NCI-H226 (cell line): ENCODE results near the gene CHKB.

ENCODE experiments used
- DNase-seq: peaks from one replicate; pipeline ENCODE4 v3.0.0-alpha.2; 2015

Gene CHKB

DNA sequence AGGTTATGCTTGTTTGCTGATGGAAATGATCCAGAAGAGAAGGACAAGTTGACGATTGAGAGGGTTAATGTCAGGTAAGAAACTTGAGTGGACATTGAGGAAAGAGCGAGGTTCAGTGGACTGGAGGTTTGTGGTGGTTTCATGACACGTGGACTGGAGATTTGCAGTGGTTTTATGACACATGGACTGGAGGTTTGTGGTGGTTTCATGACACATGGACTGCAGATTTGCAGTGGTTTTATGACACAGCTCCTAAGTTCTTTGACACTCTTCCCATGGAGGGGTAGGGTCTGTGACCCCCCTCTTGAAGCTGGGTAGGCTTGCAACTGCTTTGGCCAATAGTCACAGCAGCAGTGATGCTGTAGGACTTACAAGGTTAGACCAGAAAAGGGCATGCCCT lies 12.5 kb upstream of the CHKB start:
- DNase-seq, result no peak

DNA sequence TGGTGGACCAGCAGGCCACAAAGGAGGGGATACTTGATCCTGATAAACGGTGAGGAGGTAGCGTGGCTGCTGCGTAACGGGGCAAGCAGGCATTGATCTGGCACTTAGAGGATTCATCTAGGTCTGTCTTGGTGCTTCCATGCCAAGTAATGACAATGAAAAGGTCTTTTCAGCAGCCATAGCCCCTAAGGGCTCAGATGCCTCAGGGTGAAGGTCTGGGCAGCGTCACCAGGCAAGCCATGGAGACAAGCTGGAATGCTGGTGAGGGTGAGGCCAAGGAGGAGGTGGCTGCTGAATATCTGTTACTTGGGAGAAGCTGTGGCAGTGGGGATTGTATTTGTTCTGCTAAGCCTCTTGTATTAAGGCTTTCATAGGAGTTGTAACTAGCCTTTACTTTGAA lies 4.8 kb upstream of the CHKB start:
- no peak for DNase-seq

DNA sequence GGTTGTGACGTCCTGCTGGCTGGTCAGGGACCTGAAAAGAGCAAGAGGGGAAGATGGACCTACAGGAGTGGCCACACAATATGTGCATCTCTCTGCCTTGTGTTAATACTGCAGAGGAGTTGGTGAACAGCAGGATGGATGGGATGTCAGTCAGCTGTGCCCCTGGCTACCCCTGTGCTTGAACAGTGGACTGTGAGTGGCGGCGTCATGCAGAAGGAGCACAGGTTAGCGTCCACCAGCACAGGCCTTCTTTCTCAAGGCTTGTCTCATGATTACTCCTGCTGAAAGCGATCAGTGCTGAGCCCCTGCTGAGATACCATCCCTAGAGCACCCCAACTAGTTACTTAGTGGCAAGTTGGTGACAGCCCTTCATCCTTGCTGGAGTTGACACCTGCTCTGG lies 3.8 kb upstream of the CHKB start:
- no peak for DNase-seq

DNA sequence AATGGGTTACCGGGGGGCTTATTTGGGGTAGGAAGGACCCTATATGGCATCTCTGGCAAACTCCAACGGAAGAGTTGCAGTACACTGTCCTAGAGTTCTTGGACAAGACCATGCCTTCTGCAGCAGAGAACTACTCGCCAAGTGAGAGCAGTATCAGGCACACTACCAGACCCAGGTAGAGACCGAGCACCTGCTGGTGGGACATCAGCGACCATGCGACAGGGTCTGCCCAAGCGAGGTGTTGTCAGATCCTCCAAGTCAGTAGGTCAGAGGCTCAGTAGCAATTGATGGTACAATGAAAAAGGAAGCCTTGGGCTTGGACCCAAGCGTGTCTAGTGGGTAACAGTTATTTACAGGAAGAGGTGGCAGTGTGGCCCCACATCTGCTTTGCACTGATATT lies 3.1 kb upstream of the CHKB start:
- no peak for DNase-seq

DNA sequence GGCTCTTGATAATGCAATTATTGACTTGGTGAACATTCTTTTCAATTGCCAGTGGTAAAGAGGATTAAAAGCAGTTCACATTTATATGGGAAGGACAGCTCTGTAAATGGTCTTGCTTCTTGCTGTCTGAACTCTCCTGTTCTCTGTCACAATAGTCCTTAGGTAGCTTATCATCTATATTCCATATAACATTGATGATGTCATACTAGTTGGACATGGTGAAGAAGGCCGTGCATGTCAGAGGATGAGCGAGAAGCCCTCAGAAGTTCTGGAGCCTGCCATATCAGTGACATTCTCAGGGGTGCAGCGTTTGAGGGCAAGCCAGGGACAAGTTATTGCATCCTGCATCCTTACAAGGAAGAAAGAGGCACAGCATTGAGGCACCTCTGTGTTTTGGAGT lies 2.6 kb upstream of the CHKB start:
- no peak for DNase-seq

DNA sequence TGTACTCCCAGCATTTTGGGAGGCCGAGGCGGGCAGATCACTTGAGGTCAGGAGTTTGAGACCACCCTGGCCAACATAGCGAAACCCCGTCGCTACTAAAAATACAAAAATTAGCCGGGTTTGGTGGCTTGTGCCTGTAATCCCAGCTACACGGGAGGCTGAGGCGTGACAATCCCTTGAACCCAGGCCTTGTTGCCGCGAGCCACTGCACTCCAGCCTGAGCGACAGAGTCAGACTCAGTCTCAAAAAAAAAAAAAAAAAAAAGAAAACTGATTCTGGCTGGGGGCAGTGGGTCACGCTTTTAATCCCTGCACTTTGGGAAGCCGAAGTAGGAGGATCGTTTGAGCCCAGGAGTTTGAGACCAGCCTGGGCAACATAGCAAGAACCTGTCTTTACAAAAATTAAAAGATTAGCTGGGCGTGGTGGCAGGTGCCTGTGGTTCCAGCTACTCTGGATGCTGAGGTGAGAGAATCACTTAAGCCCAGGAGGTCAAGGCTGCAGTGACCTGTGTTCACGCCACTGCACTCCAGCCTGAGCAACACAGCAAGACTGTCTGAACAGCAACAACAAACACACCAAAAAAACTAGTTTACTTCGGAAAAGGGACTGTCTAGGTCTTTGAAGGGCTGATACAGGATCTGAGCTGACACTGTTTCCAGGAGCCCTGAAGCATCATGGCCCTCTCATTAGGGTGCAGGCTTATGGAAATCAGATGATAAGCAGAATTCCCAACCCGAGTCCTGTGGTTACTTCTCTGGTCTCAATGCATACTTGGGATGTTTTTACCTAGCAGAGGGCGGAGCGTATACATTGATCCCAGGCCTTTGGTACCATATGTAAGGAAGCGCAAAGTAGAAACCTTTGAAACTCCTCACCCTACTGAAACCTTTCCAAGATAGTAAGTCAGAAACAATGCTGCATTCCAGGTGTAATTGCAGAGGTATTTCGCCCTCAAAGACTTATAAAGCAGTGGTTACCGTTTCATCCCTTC lies 1.8 kb upstream of the CHKB start:
- DNase-seq, result no peak

DNA sequence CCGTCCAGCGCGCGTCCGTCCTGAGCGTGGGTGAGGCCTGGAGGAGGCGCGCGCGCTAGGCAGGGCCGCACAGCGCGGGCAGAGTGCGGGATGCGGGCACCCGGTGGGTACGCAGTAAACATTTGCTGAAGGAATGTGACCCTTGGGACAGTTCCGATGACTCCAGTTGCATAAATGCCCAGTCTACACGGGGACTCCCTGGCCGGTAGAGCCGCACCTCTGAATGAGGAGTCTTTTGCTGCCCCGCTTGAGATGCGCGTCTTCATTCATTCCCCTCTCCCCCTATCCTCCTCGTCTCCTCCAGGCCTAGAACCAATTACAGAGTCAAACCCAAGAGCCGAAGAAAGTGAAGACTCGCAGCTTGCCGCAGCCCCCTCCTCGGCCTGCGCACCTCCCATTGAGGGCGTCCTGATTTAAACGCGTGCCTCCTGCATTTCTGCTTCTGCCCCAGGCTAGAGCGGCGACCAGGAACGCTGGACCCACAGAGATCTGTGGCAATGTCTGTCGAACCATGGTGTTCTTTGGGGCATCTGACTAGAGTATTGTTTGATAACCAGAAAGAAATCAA lies 729 bp upstream of the CHKB start:
- DNase-seq, result no peak

DNA sequence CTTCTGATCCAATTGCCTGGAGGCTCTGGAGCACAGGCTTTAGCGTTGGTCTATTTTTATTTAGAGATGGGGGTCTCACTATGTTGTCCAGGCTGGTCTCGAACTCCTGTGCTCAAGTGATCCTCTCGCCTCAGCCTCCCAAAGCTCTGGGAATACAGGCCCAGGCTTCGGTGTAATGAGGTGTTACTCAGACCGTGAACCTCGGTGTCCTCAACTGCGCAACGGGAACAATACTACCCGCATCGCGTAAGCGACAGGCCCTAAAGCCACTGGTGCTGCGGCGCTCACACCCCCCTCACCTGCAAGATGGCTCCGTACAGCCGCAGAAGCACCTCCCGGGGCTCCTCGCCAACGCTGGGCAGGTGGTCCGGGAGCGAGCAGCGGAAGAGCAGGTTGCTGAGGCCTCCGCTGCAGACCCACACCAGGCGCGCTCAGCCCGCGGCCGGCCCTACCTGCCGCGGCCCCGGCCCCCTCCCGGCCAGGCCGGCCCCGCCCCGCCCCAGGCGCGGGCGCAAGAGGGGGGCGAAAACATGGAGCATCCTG lies 628 bp downstream of the CHKB start:
- DNase-seq, result no peak

DNA sequence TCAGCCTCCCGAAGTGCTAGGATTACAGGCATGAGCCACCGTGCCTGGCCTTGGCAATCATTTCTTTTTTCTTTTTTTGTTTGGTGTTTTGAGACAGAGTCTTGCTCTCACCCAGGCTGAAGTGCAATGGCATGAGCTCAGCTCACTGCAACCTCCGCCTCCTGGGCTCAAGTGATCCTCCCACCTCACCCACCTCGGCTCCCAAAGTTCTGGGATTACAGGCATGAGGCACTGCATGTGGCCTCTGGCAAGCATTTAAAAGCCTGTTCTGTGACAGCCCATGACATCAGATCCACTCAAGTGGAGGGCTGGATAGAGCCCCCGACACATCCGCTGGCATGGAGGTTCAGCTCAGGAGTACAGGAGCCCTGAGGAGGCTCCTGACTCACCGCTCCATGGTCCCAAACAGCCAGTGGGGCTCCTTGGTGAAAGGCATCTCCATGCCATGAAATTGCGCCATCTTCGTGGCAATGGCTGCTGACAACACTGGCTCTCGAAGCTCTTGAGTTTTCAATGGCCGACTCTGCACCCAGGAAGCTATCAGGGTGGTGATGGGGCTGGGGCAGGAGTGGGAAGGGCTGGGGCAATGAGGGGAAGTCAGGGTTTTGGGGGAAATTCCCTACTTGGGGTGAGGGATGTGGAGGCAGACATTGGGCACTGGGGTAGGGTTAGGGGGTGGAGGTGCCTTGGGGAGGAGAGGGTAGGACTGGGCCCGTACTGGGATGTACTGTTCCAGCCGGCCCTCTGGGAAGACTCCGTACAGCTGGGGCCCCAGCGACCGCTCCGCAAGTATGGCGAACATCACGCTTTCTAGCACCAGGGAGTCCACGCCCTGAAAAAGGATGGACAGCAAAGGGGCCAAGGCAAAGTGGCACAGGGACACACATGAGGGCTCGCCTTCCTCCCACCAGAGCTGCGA lies 1.4 kb downstream of the CHKB start:
- DNase-seq, result no peak

DNA sequence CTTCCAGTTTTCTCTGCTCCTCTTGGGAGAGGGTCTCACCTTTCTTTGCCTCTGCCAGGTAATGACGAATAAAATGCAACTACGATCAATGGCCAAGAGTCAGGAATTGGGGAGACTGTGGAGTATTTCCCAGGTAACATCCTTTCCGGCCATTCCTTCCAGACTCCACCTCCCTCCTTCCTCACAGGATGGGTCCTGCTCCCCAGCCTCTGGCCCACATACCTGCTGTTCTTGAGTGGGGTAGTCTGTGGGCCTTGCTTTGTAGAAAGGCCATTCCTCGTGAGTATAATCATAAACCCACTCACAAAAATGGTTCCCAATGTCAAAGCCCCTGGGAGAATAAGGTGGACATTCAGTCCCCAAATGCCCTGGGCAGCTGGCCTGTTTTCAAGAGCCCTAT lies 2.9 kb downstream of the CHKB start:
- DNase-seq, result no peak

DNA sequence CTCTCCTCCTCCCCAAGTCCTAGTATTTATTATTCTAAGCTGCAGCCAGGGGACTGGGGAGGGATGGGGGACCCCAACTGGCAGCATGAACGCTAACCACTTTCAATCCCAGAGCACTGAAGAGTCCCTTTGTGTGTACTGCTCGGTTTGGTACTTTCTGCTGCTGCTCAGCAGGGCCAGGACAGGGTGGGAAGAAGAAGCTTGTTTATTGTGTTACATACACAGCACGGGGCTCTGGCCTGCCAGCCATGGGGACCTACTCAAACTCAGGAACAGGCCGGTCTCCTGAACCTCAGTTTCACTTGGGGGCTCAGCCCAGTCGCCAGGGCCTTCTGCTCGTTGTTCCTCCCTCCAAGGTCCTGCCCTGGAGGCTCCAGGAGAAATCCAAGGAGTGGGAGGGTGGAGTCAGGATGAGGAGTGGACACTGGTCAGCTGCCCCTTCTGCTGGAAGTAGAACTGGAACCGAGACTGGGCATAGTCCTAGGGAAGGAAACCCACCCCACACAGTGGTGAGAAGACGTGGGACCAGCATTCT lies 3.8 kb downstream of the CHKB start:
- DNase-seq, result no peak

DNA sequence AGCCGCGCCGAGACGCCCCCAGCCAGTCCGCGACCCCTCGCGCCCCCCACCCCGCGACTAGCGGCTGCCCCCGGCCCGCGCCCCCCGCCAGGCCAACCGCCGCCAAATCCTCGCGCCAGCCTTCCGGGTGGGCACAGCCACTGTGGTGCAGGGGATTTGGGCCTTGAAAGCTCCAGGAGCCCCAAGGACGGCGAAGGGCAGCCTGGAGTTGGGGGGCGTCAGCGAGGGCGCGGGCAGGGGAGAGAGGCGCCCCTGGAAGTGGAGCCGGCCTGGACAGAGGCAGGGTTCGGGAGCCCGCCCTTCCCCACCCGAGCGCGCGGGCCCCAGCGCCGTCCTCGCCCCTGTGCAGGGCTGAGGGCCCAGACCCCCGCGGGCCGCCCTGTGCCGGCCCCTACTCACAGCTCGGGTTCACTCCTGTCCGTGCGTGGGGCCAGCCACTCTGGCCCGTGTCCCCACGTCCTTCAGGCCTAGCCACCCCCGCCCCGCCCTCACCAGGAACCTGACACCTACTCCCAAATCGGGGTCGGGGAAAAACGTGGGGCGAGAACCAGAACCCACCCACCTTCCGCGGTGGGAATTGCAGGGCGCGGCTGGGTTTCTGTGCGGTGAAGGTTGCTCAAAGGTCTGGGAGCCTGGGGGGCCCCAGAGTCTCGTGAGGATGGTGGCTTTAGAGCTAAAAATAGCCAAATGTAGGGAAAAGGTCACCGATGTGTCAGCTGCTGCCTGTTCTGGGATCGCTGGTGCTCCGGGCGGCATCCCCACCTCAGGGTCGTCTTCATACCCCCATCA lies 4.5 kb downstream of the CHKB start, which contains the start of gene CPT1B:
TSS of gene CPT1B (minus strand) at position 441 of the 789 bp plus-strand sequence. CDS start 512 bp downstream, outside the sequence.
- no peak for DNase-seq

DNA sequence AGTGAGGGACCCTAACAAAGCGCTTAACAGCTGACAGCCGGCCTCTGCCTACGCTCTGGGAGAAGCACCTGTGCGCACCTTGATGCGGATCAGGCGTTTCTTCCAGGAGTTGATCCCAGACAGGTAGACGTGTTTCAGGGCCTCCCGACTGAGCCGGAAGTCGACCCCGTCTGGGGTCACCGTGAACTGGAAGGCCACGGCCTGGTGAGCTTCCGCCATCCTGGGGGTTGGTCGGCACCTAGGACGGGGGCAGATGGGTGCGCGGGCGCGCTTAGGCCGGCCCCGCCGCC lies 5.0 kb downstream of the CHKB start:
- DNase-seq, result no peak

DNA sequence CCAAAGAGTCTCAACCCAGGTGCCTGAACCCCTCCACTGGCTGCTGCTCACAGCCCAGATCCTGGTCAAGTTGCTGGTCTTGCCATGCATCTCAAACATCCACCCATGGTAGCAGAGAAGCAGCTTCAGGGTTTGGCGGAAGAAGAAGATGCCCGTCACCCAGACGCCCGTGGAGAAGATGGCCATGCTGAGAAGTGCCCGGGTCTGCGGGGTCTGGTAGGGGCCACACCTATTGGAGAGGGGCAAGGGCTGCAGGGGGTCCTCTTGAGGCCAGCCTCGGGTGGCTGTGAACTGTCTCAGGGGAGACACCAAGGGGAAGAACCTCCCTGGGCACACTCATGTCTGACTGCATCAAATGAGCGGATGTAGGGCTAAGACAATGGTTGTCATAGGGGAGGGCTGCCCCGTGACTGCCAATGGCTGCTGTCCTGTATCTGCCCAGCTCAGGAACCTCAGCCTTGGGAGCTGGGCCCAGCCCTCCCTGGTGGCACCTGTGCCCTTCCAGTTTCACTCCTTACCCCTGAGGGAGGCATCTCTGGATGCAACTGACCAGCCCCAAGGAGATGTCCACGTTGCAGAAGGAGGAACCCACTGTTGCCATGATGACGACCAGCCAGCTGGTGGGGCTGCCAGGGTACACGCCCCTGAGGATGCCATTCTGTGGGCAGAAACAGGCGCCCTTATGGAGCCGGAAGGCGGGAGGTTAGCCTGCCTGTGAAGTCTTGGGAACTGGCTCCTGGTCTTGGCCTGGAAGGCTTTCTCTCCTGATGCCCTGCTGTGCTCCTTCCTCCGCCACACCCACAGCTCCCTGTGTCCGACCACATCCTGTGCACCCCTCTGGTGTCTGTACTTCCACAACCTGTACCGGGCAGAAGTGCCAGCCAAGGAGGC lies 5.6 kb downstream of the CHKB start:
- no peak for DNase-seq

DNA sequence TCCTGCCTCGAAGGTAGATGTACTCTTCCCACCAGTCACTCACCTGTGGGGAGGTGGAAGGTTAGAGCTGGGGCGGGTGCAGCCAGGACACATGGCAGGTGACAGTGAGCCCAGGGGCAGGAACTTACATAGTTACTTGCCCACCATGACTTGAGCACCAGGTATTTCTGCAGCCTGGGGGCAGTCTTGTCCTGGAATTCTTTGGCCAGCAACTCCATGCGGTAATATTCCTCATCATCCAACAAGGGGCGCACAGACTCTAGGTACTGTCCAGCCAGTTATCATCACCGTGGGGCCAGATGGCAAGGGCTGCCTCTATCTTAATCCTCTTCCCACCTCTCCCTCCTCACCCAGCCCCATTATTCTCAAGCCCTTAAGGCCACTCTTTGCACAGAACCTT lies 6.6 kb downstream of the CHKB start:
- DNase-seq, result no peak

DNA sequence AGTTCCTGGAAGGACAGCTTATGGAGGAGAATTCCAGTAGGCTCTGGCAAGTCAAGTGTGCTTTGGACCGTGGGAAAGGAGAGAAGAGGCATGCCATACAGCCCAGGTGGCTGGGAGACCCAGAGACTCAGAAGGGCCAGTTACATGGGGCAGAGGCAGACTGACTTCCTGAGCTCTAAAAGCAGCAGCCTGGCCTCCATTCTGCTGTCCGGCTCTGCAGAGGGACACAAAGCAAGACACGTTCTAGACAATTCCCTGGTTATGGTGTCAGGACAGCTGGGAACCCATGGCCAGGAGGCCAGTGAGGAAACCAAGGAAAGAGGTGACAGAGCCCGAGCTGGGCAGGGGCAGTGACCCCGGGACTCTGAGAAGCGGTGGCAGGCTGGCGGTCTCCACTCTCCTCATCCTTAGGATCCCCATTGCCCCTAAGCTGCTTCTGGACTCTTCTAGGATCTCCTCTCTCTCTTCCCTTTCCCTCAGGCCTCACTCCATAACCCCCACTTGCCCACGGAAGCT lies 7.2 kb downstream of the CHKB start:
- DNase-seq, result no peak

DNA sequence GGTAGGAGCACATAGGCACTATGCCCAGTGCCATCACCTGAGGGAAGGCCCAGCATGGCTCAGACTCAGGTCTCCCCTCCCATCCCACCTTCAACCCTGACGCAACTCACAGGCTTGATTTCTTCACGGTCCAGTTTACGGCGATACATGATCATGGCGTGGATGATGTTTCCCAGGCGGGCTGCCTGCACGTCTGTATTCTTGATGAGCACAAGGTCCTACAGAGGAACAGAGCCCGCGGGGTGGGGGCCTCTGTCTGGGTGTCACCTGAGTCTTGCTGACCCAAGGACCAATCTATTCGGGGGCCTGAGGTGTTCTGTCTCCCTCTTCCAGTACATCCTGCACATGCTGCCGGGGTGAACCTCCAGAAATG lies 8.3 kb downstream of the CHKB start:
- no peak for DNase-seq

DNA sequence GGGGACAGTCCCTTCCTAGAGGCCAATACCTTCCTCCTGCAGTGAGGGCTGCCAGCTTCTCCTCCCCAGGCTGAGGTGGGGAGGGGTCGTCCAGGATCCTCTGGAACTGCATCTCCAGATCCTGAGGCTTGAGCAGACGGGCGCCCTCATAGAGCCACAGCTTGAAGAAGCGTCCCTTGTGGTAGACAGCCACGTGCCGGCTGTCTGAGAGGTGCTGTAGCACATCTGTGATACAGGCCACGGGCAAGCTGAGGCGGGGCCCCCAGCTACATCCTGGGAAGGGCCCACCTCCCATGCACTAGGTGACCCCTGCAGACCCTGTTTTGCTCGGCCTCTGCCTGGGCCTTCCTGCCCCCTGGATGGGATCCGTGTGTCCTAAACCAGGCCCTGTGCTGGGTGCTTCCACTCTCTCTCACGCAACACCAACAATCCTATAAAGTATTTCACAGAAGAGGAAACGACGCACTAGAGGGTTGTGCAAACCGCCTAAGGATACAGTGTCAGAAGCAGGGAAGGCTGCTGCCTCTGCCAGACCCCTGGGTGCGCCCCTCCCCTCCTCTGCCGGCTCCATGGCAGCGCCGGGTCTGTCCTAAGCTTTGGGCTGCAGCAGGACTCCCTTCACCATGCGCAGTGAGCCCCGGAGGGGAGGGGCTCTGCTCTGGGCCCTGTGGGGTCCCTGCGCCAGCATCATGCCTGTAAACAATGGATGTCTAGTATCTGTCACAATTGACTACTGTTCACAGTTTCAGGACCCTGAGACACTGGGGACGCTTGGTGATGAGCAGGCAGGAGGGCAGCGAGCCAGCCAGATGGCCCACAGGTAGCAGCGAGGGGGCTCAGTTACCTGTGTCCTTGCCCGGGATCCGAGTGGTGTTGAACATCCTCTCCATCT lies 8.9 kb downstream of the CHKB start:
- no peak for DNase-seq

DNA sequence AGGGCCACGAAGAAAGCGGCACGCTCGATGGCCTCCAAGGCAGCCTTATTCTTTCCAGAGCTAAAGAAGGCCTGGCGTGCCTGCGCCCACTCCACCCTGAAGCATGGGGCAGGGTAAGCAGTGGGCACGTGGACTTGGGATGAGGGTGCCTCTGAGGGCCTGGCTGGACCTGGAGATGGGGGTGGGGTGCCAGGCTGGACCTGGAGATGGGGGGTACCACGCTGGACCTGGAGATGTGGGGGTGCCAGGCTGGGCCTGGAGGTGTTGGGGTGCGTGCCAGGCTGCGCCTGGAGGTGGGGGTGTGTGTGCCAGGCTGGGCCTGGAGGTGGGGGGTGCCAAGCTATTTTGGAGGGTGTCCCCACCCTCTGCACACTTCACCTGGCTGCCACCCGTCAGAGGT lies 9.7 kb downstream of the CHKB start:
- no peak for DNase-seq
